Fibroblast of upper back skin (primary cell): ENCODE results near the gene NKX3-2.

Source experiments
- DNase-seq: peaks from one replicate; pipeline ENCODE4 v3.0.0-alpha.2; 2013

NKX3-2 gene

DNA sequence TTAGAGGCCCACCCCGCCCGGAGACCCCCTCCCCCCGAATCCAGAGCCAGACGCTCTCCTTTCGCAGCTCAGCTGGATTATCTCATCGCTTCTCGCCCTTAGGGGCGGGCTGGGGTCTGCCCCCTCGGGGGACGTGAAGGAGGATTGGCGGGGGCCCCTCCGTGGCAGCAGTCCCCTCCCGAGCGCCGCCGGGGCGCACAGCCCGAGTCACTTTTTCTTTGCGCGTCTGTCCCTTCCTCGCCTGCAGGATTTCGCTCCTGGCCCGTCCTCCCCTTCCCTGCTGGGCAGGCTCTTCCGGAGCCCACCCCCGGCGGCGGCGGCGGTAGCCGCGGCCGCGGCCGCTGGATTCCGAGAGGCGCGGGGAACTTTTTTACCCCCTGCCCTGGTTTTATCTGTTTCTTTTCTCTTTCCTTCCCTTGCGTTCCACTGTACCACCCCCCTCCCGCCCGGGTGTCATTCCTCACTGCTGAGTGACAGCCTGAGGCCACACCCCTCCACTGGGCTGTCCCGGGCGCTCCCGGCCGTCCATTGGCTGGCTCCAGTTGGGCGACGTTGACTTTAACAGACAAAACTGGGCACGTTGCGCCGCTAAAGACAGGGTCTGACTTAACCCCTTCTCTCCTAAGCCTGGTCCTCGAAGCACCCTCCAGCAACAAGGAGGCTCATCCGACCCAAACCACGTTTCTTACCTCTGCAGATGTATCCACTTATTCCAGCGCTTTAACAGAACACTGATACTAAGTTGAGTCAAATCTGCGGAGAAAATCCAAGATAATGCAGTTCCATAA is 492 bp upstream of the NKX3-2 start:
- peak; percentile 66 for DNase-seq

DNA sequence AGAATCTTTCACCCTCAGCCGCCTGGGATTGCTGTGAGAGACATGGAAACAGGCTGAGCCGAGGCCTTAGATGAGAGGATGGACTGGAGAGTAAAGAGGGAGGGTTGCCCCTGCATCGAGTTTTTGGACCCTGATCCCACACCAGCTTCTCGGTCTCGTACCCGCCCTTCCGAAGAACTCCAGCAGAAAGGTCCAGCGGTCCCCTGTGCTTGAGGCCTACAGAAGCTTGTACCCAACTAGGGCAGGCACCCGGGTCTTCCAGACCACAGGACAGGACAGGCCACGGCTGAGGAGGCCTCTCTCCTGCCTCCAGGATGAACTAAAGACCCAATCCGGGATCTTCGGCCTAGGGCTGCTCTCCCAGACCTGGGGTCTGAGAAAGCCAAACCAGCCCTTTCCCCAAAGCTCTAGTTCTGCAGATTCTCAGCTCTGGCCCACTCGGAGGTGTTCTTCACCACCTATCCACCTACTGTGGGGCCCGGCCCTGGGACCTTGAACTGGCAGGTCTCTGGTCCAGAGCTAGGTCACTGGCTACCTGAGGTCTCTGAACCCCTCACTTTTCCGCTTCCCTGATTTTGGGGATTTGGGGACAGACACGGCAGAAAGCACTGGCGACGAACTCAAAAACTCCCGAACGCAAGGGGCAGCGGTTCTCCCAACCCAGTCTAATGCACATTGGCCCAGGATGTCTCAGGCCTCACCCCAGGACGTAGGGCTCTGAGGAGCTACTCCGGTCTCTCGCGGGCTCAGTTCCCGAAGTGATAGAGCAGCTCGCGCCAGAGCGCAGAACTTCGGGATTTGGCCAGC is 1.1 kb downstream of the NKX3-2 start:
- DNase-seq: no peak

DNA sequence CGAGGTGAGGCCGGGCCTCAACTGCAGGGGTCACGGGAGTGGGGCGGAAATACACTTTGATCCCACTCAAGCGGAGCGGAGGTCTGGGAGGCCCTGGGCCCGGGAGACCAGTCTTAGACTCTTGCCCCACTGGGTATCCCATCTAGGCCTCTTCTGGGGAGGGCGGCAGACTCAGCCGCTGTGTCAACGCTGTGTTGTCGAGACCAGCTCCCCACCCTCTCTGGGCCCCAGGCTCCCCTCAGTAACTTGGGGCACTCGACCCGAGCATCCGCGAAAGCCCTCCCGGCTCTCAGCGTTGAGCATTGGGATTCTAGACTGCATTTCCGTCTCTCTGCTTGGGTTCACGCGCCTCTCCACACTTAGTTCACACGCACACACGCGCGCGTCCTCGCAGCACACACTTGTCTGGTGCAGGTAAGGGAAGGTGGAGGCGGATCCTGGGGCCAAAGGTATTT is 1.7 kb downstream of the NKX3-2 start:
- no peak for DNase-seq

DNA sequence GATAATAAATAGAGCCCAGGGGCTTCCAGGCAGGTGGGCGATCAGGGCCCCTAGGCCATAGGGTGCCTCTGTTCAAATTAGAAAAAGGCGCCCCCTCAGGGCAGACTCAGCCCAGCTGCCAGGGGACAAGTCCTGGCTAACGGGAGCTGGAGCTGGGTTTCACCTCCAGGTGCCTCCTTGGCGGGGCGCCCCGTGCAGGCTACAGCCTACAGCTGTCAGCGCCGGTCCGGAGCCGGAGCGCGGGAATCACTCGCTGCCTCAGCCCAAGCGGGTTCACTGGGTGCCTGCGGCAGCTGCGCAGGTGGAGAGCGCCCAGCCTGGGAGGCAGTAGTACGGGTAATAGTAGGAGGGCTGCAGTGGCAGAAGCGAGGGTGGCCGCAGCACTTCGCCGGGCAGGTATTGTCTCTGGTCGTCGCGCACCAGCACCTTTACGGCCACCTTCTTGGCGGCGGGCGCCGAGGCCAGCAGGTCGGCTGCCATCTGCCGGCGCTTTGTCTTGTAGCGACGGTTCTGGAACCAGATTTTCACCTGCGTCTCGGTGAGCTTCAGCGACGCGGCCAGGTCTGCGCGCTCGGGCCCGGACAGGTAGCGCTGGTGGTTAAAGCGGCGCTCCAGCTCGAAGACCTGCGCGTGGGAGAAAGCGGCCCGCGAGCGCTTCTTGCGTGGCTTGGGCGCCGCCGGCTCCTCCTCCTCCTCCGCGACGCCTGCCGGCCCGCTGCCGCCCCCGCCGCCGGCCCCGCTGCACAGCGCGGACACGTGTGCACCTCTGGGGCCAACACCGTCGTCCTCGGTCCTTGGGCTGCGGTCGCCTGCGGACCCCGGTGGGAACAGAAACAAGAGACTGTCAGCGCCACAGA is 2.4 kb downstream of the NKX3-2 start:
- DNase-seq: no peak

DNA sequence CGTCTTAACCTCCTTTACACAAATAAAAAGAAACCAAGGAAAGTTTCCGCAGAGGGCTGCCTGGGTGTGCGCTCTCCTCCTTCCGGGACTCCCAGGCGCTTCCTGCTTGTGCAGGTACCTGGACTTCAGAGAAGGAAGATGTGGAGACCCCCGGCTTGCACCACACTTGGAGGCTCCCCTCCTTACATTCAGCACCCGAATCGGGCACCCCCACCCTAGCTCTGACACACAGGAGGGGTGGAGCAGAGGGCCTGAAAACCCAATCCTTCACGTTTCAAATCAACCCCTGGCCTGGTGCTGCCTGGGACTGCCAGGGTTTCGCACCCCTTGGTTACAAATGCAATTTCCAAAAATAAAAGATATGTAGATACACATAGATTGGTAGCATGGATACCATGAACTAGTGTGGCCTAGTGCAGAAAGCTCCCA is 3.1 kb downstream of the NKX3-2 start:
- no peak for DNase-seq

DNA sequence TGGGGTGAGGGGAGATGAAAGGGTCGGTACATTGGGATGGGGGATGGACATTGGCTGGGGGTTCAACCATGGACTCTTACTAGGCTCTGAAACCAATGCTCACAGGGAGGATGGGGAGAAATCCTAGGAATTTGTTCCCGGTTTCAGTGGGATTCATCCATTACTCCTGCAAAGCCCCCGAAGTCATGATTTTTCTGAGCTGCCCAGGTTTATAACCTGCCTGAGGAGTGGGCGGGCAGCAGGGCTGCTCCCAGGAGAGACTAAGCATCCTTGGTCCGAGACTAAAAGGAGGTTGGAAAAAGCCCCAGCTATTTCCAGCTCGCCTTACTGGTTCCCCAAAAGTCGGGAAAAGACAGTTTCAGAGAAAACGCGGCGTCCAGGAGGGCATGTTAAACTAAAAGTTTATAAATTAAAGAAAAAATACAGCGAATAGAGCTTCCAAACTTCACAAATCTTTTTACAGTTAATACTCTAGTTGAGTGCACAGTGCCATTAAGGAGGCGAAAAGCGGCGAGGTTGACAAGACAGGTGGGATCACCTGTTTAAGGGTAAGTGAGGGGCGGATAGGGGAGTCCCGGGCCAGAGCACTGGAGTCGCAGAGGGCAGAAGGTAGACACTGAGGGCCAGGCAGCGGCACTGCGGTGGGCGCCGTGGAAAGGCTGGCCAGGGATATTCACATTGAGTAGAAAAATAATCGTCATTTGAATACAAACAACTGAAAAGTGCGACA is 3.7 kb downstream of the NKX3-2 start:
- DNase-seq: no peak

DNA sequence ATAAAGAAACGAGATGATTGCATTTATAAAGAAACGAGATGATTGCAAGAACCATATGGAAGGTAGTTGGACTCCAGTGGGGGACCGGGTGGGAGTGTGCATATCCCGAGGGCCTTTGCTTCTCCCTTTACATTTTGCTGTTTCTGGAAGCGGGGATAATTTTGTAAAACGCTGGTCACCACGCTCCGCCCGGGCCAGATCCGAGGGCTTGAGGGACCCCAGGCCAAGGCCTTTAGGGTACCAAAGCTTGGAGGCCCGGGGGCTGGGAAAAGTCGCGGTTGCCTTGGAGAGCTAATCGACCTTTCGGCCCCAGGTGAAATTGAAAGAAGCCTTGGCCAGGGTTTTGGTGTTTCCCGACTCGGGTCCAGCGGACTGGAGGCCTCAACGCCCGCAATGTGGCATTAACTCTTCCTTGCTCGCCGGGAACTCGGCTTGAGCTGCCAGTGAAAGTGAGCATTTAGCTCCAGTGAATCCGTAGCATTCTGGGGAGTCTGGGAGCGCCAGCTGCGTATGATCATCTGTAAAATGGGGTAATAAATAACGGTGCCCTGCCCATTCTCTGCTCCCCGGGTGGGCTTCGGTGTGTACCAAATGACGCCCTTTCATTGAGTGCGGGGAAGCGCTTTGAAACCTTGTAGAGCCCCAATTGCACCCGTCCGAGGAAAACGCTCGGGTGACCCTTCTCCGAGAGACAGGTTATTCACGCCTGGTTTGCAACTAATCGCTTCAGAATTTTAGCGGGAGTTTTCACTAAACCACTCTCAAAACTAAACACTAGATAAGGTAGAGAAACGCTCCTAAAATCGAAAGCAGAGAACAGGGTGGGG is 4.5 kb downstream of the NKX3-2 start:
- no peak for DNase-seq

DNA sequence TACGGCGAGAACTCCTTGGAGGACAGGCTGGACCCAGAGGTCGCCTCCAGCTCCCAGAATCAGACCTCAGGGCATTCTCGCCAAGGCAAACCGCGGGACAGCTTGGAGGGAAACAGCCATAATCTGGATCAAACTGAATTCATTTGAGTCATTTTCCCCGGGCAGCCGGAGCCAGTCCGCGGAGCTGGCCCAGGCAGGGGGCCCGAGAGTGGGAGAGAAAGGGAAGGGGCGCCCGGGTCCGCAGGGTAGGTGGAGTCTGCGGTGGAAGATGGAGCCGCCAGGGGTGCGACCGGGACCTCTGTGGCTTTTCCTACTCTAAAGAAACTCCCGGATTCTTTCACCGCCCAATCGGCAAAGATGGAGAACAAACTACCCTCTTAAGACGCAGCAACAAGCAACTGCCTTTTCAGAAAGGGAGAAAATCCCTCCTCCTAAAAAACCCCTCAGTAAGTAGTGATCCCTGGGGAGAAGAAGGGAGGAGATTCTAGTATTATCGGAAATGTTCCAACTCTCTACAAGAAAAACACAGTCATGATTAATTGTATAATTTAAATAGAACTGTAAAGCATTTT is 5.2 kb downstream of the NKX3-2 start:
- no peak for DNase-seq

DNA sequence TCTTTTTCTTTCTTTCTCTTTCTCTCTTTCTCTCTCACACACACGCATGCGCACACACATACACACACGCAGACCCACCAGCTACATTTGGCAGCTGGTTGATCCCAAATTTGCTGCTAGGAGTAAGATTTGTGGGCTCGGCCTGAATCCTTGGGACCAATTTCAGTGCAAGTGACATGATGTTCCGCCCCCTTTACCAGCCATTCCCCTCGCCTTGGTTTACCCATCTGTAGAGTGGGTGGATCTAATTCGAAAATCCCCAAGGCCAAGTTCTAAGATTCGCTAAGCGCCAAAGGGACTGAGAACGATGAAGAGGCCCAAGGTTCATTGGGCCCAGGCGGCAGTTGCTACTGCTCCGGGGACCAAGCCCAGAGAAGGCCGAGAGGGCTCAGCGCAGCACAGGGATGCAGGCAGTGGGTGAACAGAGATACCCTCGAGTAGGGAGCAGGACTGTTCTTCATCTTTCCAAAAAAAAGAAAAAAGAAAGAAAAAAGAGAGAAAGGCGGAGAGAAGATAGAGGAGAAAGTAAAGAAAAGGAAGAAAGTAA is 5.8 kb downstream of the NKX3-2 start:
- DNase-seq: no peak

DNA sequence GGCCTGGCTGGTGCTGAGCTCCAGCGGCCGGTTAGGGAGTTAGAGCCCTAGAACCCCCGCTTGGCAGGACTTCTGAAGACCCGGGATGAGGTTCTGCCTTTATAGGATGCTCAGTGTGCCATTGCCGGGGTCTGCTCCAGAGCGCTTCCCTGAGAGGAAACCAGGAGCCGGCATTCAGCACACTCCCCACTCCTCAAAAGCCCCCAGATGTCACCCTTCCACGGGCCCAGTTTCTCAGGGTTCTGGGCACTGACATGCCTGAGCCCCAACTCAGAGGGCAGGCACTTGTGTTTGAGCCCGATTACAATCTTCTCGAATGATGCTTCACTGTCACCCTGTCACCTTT is 6.5 kb downstream of the NKX3-2 start:
- no peak for DNase-seq

DNA sequence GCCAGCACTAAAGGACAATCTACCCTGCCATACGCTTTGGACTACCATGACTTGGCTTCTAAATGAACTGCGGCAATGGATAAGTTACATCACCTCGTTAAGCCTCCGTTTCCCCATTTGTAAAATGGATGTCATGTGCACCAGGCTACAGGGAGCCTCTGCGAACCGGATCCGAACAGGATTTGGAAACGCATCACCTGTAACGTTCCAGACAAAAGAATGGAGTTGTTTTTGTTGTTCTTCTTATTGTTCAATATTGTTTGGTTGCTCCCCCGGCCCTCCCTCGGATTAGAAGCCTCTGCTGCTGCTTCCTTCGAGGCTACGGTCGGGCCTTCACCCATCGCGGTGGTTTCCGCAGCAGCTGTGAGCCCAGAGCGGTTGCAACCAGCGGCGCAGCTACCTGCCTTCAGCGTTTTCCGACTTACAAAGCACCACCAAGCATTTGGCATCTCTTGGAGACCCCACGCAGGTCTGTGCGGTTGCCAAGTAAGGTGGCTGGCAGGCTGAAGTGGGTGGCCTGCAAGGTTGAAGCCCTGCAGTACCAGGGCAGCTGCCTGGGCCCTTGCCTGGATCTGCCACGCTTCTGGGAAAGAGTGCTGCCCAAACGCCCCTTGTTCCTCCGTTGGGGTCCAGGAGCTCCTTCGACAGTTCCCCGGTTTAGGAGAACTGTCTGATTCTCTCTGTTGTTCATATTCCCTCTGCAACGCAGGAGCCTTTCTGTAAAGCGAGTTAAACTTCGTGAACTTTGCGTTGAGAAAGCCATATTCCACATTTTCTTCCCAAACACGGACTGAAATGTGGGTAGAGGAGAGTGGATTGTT is 7.1 kb downstream of the NKX3-2 start:
- DNase-seq: no peak

DNA sequence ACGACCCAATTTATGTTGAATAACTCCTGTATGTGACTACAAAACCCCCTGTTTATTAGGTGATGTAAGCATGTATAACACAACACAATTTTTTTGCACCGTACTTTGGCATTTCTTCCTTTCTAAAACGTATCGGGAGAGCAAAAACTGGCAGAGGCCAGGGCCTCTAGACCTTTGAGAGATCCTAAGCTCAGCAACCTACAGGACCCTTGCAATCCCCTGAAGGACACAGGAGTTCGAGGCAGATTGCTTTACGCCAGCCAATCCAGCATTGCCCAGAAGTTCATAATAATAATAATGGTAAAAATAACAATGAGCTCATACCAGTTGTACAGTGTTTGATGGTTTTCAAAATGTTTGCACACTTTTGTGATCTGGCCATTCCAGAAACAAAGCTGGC is 7.7 kb downstream of the NKX3-2 start:
- no peak for DNase-seq

DNA sequence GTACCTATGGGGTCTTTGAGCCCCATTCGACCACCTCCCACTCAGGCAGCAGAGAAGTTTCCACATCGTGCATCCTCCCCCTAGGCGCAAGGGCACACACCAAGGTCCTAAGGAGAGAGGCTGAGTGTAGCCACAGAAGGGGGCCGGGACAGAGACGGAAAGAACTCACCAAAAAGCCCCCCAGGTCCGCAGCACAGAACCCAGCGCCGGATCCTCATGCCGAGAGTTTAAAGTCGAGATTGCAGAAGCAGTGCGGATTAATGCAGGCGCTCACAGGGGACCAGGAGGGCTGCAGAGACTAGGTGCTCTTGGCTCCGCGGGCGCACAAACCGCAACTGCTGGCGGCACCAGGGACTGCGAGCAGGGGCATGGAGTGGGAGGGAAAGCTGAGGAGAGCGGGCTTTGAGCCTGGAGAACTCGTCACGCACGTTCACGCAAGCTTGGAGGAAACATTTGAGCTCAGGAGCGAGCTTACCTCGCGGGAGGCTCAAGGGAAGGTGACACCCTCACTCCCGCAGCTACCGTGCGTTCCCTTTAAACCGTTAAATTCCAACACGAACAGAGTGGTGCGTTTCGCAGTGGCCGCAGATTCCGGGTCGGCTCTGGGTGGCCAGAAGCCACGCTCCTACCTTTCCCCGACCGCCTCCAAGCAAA is 8.5 kb downstream of the NKX3-2 start:
- no peak for DNase-seq

DNA sequence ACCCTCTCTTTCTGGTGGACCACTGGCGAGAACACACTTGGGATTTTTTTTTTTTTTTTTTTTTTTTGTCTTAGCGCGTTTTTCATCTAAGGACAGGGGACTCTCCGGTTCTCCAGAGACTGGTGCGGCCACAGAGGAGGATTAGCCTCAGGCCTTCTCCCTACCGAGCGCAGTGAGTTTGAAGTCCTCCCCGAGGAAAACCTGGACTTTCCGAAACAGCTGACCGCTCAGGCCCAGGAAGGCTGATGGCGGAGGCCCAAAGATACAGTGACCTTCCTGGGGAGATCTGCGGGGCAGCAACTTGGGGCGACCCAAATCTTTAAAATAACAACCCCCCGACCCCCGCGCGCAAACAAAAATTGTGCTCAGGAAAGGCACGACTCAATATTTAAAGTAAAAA is 9.2 kb downstream of the NKX3-2 start:
- no peak for DNase-seq

DNA sequence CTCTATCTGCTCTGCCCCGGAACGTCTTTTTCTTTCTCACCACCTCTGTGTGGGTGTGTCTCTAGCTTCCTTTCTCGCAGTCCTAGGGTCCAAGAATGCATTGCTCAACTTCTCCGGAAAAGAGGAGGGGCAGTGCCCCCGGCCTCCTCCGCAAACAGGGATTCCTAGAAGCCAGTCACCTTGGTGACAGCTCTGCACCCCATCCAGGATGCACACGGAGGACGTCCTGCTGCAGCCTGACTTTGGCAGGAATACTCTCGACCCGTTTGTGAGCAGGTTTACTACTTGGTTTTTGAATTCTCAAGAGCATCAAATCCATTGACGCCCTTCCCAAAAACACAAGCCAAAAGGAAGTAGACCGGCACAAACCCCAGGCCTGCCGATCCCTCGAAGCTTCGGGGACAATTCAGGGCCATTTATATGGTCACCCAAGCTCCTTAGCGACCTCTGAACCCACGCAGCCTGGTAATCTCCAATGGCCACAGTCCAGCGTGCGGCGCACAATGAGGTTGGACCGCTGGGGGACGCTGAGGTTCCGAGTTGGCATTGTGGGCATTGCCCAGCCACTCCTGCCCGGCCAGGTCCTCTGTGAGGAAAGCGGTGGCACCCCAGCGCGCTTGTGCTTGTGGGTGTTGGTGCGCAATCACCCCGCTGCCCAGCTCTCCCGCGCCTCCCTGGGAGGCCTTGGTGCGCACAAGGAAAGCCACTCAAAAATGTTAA is 9.8 kb downstream of the NKX3-2 start:
- DNase-seq: no peak

DNA sequence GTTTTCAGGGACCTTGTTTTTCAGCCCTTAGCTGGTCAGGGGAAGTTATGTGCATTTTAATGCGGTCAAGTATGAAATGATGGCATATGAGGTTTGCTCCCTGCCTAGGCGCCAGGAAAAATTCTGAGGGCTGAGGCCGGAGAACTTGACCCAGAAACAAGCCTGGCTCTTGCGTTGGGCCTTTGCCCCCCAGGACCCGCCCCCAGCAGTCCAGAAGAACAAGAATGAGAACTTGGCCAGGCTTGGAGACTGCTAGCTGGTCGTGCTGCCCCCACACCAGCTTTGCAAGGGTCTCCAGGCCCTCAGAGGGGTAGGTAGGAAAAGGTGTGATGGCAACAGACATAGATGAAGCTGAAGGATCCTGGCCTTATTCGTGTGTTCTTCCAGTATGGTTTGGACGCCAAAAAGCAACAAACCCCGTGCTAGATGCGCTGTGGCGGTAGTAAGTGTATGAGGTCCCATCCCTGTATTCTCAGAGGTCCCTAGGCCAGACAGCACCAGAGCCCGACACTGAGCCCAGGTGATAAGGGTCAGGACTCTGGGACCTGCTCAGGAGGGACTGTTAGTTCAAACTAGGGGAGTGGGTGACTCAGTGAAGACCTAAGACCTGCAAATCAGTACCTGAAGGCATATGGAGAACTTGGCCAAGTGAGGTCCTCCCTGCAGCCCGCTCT is 10.5 kb downstream of the NKX3-2 start:
- DNase-seq: no peak

DNA sequence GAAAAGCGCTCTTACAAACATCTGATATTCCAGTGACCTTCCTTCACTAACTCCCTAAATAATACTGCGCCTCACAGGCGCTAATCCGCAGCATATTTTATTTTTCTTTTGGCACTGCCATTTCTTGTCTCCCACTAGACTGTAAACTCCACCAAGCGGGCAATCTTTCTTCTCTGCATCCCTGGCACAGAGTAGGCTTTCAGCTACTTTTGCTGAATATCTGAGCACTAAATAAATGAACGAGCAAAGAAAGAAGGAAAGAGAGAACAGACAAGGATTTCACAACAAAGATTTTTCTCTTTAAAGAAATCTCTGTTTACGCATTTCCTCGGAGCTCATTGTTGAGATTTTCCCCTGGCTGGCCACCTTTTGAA is 12.7 kb downstream of the NKX3-2 start:
- DNase-seq: no peak
